EL (cell line): Measurements from ENCODE around the gene EMILIN3.
"Not testable (repeated sequence)": the region's sequence is repeated elsewhere in the genome, so short reads cannot be mapped to it uniquely, and the experiment has no call there.

Experiments
- DNase-seq: peaks from one replicate; pipeline ENCODE4 v3.0.0-alpha.2; 2016

EMILIN3 gene

DNA sequence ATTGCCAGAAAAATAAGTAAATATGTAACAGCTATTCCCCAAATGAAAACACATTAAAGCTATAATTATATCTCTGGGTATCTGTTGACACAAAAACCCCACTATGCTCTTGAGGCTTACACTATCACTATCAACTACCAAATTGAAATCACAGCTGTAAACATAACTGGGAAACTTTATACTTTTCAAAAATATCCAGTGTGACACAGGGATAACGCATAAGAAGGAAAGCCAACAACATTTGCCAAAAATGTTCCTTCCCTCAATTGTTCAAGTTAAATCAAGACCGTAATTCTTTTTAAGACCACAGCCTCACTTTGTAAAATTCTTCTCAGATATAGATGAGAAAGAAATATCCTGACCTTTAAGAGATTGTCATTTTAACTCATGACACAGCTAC is 52.2 kb downstream of the EMILIN3 start:
- no peak for DNase-seq

- DNase-seq, result not testable (repeated sequence)
These were observed 54.6 kb downstream of the EMILIN3 start for GRCh38 chr20:41312009-41312408.
